HepG2 (cell line): ENCODE results near the gene PLEKHA6.

Experiments
- BCL6 ChIP-seq: IDR thresholded peaks from 2 replicates; pipeline ENCODE4 v1.6.1; 2016; ENCODE audit warnings: missing genetic modification reagents, missing compliant biosample characterization
- BHLHE40 ChIP-seq: IDR thresholded peaks from 2 replicates; pipeline ENCODE4 v1.6.1; 2011; ENCODE audit warnings: low read length, improper control_type of control experiment
- EP300 ChIP-seq, 3 experiments: sonication (generic) in 1 of 3; formaldehyde crosslinking in 1 of 3; IDR thresholded peaks; 2 replicates each; pipeline versions ENCODE4 v1.5.1 to v1.6.1; 2011 to 2020; ENCODE audit warnings: low read depth in 2 of 3, low read length in 2 of 3, borderline replicate concordance in 1 of 3, improper control_type of control experiment in 1 of 3, mild to moderate bottlenecking in 1 of 3, missing genetic modification reagents in 1 of 3, moderate library complexity in 1 of 3
- HDAC6 ChIP-seq: fragments of 200-600 bp; sonication (generic); IDR thresholded peaks from 2 replicates; pipeline ENCODE4 v1.7.0; 2017; ENCODE audit warnings: mild to moderate bottlenecking, antibody characterized with exemption, low read length, low read depth
- KLF15 ChIP-seq: sonication (generic); formaldehyde crosslinking; IDR thresholded peaks from 2 replicates; pipeline ENCODE4 v1.8.1; 2023; ENCODE audit warnings: borderline replicate concordance, mild to moderate bottlenecking, inconsistent platforms, missing genetic modification reagents, mixed read lengths
- MED13 ChIP-seq: sonication (generic); formaldehyde crosslinking; IDR thresholded peaks from 2 replicates; pipeline ENCODE4 v1.5.0; 2020; ENCODE audit warnings: missing genetic modification reagents
- NFE2L2 ChIP-seq: fragments of 150-350 bp; IDR thresholded peaks from 2 replicates; pipeline ENCODE4 v1.6.1; 2014; ENCODE audit warnings: low read length
- POLR2AphosphoS5 ChIP-seq: IDR thresholded peaks from 2 replicates; pipeline ENCODE4 v1.6.1; 2012; ENCODE audit warnings: low read depth, low read length
- ZBTB8A ChIP-seq: sonication (generic); formaldehyde crosslinking; IDR thresholded peaks from 2 replicates; pipeline ENCODE4 v1.4.0; 2020; ENCODE audit warnings: mild to moderate bottlenecking, low read depth, missing genetic modification reagents, borderline replicate concordance
- ZNF558 ChIP-seq: sonication (generic); formaldehyde crosslinking; IDR thresholded peaks from 2 replicates; pipeline ENCODE4 v1.9.0; 2022; ENCODE audit warnings: mild to moderate bottlenecking, missing genetic modification reagents, borderline replicate concordance
- ZNF674 ChIP-seq: sonication (generic); formaldehyde crosslinking; IDR thresholded peaks from 2 replicates; pipeline ENCODE4 v1.5.0; 2020; ENCODE audit warnings: low read depth, mild to moderate bottlenecking, missing genetic modification reagents
- TF ChIP-seq, protein P1 (sequence below): sonication (generic); formaldehyde crosslinking; IDR thresholded peaks from 2 replicates; pipeline ENCODE4 v1.5.0; 2020; ENCODE audit warnings: mild to moderate bottlenecking, missing genetic modification reagents, moderate library complexity

DNA sequence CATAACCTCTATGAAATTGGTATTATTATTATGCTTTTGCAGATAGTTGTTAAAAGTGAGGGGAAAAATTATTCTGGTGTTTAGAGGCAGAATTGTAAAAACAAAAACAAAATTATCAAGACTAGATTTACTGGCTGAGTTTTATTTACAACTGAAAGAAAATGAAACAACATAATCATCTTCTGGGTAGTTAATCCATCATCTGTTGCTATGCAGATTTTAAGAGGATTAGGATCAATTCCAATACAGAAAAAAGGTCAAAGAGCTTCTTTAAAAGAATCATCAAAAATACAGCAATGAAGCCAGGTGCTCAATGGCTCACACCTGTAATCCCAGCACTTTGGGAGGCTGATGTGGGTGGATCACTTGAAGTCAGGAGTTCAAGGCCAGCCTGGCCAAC is 154.2 kb downstream of the PLEKHA6 start:
- TF ChIP-seq ZNF558 (CRISPR knock-in tag) (no peak), KLF15 (CRISPR knock-in tag) (no peak), ZBTB8A (CRISPR knock-in tag) (no peak), HDAC6 (no peak), POLR2AphosphoS5 (no peak), ZNF674 (CRISPR knock-in tag) (no peak), MED13 (CRISPR knock-in tag) (no peak), BHLHE40 (no peak), NFE2L2 (no peak), BCL6 (CRISPR knock-in tag) (no peak), EP300 (IDR thresholded peaks at IDR 0.05; ENCODE audit: low read depth in 2 of 2, low read length in 2 of 2) (no peak), EP300 (CRISPR knock-in tag; IDR thresholded peaks at IDR 0.05; ENCODE audit: borderline replicate concordance) (no peak)
- TF ChIP-seq, protein P1, sequence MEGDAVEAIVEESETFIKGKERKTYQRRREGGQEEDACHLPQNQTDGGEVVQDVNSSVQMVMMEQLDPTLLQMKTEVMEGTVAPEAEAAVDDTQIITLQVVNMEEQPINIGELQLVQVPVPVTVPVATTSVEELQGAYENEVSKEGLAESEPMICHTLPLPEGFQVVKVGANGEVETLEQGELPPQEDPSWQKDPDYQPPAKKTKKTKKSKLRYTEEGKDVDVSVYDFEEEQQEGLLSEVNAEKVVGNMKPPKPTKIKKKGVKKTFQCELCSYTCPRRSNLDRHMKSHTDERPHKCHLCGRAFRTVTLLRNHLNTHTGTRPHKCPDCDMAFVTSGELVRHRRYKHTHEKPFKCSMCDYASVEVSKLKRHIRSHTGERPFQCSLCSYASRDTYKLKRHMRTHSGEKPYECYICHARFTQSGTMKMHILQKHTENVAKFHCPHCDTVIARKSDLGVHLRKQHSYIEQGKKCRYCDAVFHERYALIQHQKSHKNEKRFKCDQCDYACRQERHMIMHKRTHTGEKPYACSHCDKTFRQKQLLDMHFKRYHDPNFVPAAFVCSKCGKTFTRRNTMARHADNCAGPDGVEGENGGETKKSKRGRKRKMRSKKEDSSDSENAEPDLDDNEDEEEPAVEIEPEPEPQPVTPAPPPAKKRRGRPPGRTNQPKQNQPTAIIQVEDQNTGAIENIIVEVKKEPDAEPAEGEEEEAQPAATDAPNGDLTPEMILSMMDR (CRISPR knock-in tag) = no peak
